ENCODE data around the gene MAP7D3.

The MAP7D3 gene

DNA sequence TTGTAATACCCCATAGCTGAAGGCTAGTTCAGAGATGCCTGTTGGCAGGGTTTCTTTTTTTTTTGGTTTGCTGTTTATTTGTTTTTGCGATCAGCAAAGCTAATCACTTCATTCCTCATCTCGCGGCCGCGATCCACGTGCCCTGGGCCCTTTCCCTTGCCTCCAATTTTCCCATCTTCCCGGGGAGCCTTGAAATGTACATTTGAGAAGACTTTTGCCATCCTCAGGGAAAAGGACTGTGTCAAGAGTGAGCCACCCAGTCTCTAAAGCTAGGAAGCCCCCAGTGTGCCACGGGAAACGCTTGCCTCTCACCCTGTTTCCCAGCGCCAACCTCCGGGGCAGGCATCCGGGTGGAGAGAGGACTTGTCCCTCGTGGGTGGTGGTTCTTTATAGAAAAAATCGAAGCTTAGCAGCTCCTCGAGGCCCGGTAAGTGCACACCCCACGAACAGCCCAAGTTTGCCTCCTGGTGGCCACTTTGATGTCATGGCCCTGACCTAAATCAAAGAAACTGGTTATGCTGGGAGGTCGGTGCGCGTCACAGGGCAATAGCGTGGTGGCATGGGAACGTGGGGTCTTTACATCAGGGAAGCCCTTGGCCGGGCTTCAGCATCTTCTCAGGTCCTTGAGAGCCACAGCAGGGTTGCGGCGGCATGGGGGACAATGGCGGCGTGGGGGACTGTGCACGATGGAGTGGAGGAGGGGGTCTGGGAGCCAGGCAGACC is 42.0 kb downstream of the MAP7D3 start:
- Histone ChIP-seq H3K27ac (ENCODE audit: poor library complexity, severe bottlenecking) (no peak overlapping the region), H3K9me3 (ENCODE audit: severe bottlenecking) (no peaks in the 10 kb centered on the region), H3K4me3 (ENCODE audit: severe bottlenecking) (no peak overlapping the region), H3K4me1 (ENCODE audit: insufficient read depth, poor library complexity, severe bottlenecking) (peaks cover 9% of the 10 kb centered on the region), H3K36me3 (ENCODE audit: low read depth) (peaks cover 3% of the 10 kb centered on the region; the same call in 1 of the 2 replicates), H3K27me3 (ENCODE audit: insufficient read depth, poor library complexity, severe bottlenecking) (no peaks in the 10 kb centered on the region)
- ATAC-seq (ENCODE audit: low read depth) (no peak; the same call in 2 of the 3 replicates), DNase-seq (ENCODE audit: low spot score) (no peak)
- TF ChIP-seq, protein P1, sequence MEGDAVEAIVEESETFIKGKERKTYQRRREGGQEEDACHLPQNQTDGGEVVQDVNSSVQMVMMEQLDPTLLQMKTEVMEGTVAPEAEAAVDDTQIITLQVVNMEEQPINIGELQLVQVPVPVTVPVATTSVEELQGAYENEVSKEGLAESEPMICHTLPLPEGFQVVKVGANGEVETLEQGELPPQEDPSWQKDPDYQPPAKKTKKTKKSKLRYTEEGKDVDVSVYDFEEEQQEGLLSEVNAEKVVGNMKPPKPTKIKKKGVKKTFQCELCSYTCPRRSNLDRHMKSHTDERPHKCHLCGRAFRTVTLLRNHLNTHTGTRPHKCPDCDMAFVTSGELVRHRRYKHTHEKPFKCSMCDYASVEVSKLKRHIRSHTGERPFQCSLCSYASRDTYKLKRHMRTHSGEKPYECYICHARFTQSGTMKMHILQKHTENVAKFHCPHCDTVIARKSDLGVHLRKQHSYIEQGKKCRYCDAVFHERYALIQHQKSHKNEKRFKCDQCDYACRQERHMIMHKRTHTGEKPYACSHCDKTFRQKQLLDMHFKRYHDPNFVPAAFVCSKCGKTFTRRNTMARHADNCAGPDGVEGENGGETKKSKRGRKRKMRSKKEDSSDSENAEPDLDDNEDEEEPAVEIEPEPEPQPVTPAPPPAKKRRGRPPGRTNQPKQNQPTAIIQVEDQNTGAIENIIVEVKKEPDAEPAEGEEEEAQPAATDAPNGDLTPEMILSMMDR (IDR thresholded peaks at IDR 0.05; ENCODE audit: poor library complexity, severe bottlenecking) = peak; percentile 20

DNA sequence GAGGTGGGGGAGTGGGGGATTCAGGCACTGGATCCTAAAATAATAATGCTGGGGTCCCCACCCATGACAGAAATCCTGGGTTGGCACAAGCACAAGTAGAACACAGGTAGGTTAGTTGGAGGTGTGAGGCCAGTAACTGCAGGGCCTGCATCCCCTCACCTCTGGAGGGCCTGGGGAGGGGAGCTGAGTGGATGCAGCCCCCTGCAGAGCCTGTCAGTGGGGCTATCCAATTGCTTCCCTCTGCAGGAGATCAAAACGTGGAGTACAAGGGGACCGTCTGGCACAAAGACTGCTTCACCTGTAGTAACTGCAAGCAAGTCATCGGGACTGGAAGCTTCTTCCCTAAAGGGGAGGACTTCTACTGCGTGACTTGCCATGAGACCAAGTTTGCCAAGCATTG is 43.7 kb downstream of the MAP7D3 start:
- no peak overlapping the region for H3K4me3 ChIP-seq (ENCODE audit: severe bottlenecking)
- TF ChIP-seq, protein P1 (IDR thresholded peaks at IDR 0.05; ENCODE audit: poor library complexity, severe bottlenecking) = no peak
- H3K27me3 ChIP-seq (ENCODE audit: insufficient read depth, poor library complexity, severe bottlenecking) = no peaks in the 10 kb centered on the region
- H3K36me3 ChIP-seq (ENCODE audit: low read depth) = peaks cover 3% of the 10 kb centered on the region; the same call in 1 of the 2 replicates
- H3K4me1 ChIP-seq (ENCODE audit: insufficient read depth, poor library complexity, severe bottlenecking) = peaks cover 22% of the 10 kb centered on the region
- DNase-seq (ENCODE audit: low spot score) = no peak
- H3K9me3 ChIP-seq (ENCODE audit: severe bottlenecking) = no peaks in the 10 kb centered on the region
- no peak overlapping the region for H3K27ac ChIP-seq (ENCODE audit: poor library complexity, severe bottlenecking)
- no peak for ATAC-seq (ENCODE audit: low read depth)

DNA sequence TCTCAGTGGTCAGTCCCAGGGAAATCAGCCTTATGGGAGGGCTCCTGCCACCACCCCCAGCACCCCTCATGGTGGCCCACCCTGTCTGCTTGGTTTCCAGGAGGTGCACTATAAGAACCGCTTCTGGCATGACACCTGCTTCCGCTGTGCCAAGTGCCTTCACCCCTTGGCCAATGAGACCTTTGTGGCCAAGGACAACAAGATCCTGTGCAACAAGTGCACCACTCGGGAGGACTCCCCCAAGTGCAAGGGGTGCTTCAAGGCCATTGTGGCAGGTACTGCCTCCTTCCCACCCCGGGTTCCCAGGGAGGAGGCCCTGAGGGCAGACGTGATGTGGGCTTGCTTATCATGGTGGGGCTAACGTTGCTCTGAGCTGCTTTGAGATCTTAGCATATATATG is 44.3 kb downstream of the MAP7D3 start:
- H3K36me3 ChIP-seq (ENCODE audit: low read depth) = peaks cover 3% of the 10 kb centered on the region; the same call in 1 of the 2 replicates

DNA sequence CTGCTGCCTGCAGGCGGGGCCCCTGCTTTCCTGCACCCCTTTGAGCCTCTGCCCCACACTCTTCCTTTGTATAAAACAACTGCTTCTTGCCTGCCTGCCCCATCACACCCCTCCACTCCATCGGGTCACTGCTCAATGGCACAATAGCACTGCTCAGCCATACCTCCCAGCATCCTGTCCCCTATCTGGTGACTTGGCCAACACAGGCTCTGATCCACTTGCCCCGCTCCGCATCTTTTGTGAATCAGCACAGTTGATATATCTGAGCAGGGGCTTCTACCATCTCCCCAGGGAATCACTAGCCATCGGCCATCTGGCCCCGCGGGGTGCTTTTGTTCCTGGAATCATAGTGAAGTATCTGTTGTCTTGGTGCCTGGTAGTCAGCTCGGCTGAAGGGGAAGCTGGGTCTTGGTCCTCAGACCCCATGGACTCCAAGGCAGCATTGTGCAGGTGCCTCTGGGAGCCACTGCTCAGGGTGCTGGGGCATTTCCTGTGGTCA is 45.3 kb downstream of the MAP7D3 start:
- ATAC-seq (ENCODE audit: low read depth) = no peak
- TF ChIP-seq, protein P1 (IDR thresholded peaks at IDR 0.05; ENCODE audit: poor library complexity, severe bottlenecking) = no peak

More for the DNA sequence above, 44.3 kb downstream of the MAP7D3 start:
- TF ChIP-seq, protein P1 (IDR thresholded peaks at IDR 0.05; ENCODE audit: poor library complexity, severe bottlenecking) = no peak
- no peaks in the 10 kb centered on the region for H3K9me3 ChIP-seq (ENCODE audit: severe bottlenecking)
- no peak for ATAC-seq (ENCODE audit: low read depth)
- no peak overlapping the region for H3K4me3 ChIP-seq (ENCODE audit: severe bottlenecking)
- no peak for DNase-seq (ENCODE audit: low spot score)
- peaks cover 29% of the 10 kb centered on the region for H3K4me1 ChIP-seq (ENCODE audit: insufficient read depth, poor library complexity, severe bottlenecking)
- H3K27ac ChIP-seq (ENCODE audit: poor library complexity, severe bottlenecking) = no peak overlapping the region
- H3K27me3 ChIP-seq (ENCODE audit: insufficient read depth, poor library complexity, severe bottlenecking) = no peaks in the 10 kb centered on the region

DNA sequence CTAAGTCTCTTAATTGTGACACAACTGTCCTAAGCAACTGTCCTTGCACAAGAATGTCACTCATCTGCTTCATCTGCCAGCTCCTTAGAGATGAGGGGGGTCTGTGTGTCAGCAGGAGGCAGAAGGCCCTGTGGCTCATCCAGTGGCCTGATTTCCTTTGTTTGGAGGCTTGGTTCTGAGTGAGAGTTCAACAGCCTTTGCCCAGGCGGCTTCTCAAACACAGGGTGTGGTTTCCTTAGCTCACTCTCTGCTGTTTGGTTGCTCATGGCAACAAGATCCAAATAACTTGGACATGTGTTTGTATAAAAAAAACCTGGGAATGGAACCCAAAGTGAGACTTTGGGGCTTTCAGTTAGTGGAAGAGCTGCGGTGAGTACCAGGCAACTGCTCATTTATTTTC is 46.6 kb downstream of the MAP7D3 start:
- ATAC-seq (ENCODE audit: low read depth) = peak; percentile 41; the same call in 2 of the 3 replicates
- TF ChIP-seq, protein P1 (IDR thresholded peaks at IDR 0.05; ENCODE audit: poor library complexity, severe bottlenecking) = no peak
- DNase-seq (ENCODE audit: low spot score) = no peak
- Histone ChIP-seq H3K27ac (ENCODE audit: poor library complexity, severe bottlenecking) (peak overlapping the region; percentile 53), H3K36me3 (ENCODE audit: low read depth) (0 out of 2 replicates have a peak, but pooled peaks cover 3% of the 10 kb centered on the region), H3K27me3 (ENCODE audit: insufficient read depth, poor library complexity, severe bottlenecking) (no peaks in the 10 kb centered on the region), H3K4me1 (ENCODE audit: insufficient read depth, poor library complexity, severe bottlenecking) (peaks cover 38% of the 10 kb centered on the region), H3K4me3 (ENCODE audit: severe bottlenecking) (no peak overlapping the region), H3K9me3 (ENCODE audit: severe bottlenecking) (no peaks in the 10 kb centered on the region)

More for the DNA sequence above, 45.3 kb downstream of the MAP7D3 start:
- H3K4me3 ChIP-seq (ENCODE audit: severe bottlenecking) = no peak overlapping the region
- peaks cover 29% of the 10 kb centered on the region for H3K4me1 ChIP-seq (ENCODE audit: insufficient read depth, poor library complexity, severe bottlenecking)
- no peaks in the 10 kb centered on the region for H3K27me3 ChIP-seq (ENCODE audit: insufficient read depth, poor library complexity, severe bottlenecking)
- no peaks in the 10 kb centered on the region for H3K9me3 ChIP-seq (ENCODE audit: severe bottlenecking)
- DNase-seq (ENCODE audit: low spot score) = no peak
- H3K36me3 ChIP-seq (ENCODE audit: low read depth) = peaks cover 3% of the 10 kb centered on the region; the same call in 1 of the 2 replicates
- H3K27ac ChIP-seq (ENCODE audit: poor library complexity, severe bottlenecking) = no peak overlapping the region

Measured in RWPE2 (cell line).